DND-41 (cell line): ENCODE measurements around the gene CD81.

Experiments
- ATAC-seq: fragments of 200-7000 bp; cut with Tn5 transposase; 3 replicates; pipeline ENCODE4 v1.9.1; 2021; ENCODE audit warnings: low read depth; ENCODE audit not compliant: insufficient read depth
- DNase-seq: peaks from one replicate; pipeline ENCODE4 v3.0.0-alpha.2; 2020
- H2AFZ ChIP-seq: 2 replicates; pipeline ENCODE4 v1.6.0; 2012; ENCODE audit warnings: low read depth, low read length
- H3K27ac ChIP-seq: 2 replicates; pipeline ENCODE4 v1.5.1; 2012; ENCODE audit warnings: low read length, inconsistent platforms
- H3K27me3 ChIP-seq: fragments of 200-600 bp; sonication (generic); 2 replicates; pipeline ENCODE4 v1.6.0; 2012; ENCODE audit warnings: low read length, mild to moderate bottlenecking, inconsistent platforms; ENCODE audit not compliant: insufficient read depth, poor library complexity
- H3K36me3 ChIP-seq: 2 replicates; pipeline ENCODE4 v1.5.1; 2012; ENCODE audit warnings: low read length, inconsistent platforms; ENCODE audit not compliant: insufficient read depth
- H3K4me1 ChIP-seq: 2 replicates; pipeline ENCODE4 v1.5.1; 2012; ENCODE audit warnings: mild to moderate bottlenecking, low read length; ENCODE audit not compliant: insufficient read depth
- H3K4me2 ChIP-seq: 2 replicates; pipeline ENCODE4 v1.6.0; 2012; ENCODE audit warnings: mild to moderate bottlenecking, moderate library complexity, low read length, inconsistent platforms; ENCODE audit not compliant: insufficient read depth
- H3K4me3 ChIP-seq, 2 experiments: fragments of 200-600 bp in 1 of 2; shearing (Covaris generic) in 1 of 2; 2 replicates each; pipeline ENCODE4 v1.5.1; 2012 to 2016; ENCODE audit warnings: inconsistent platforms in 2 of 2, low read length in 2 of 2, mild to moderate bottlenecking in 2 of 2, low read depth in 1 of 2, moderate library complexity in 1 of 2
- H3K79me2 ChIP-seq: 2 replicates; pipeline ENCODE4 v1.6.0; 2012; ENCODE audit warnings: low read length, inconsistent platforms; ENCODE audit not compliant: insufficient read depth
- H3K9ac ChIP-seq: 2 replicates; pipeline ENCODE4 v1.6.0; 2012; ENCODE audit warnings: low read depth, mild to moderate bottlenecking, inconsistent platforms, low read length, moderate library complexity
- H3K9me3 ChIP-seq: 2 replicates; pipeline ENCODE4 v1.5.1; 2012; ENCODE audit warnings: low read length, moderate library complexity, mild to moderate bottlenecking, inconsistent platforms; ENCODE audit not compliant: insufficient read depth, severe bottlenecking
- H4K20me1 ChIP-seq: 2 replicates; pipeline ENCODE4 v1.6.0; 2012; ENCODE audit warnings: low read length; ENCODE audit not compliant: insufficient read depth
- EZH2 ChIP-seq: IDR thresholded peaks from 3 replicates; pipeline ENCODE4 v1.6.1; 2012; ENCODE audit warnings: borderline replicate concordance, low read depth, mild to moderate bottlenecking, moderate library complexity, low read length, inconsistent platforms; ENCODE audit not compliant: severe bottlenecking
- TF ChIP-seq, protein P1 (sequence below): IDR thresholded peaks from 2 replicates; pipeline ENCODE4 v1.5.1; 2012; ENCODE audit warnings: borderline replicate concordance, low read length, moderate library complexity, mild to moderate bottlenecking; ENCODE audit not compliant: poor library complexity, severe bottlenecking; ENCODE audit errors: extremely low read depth

CD81 gene

DNA sequence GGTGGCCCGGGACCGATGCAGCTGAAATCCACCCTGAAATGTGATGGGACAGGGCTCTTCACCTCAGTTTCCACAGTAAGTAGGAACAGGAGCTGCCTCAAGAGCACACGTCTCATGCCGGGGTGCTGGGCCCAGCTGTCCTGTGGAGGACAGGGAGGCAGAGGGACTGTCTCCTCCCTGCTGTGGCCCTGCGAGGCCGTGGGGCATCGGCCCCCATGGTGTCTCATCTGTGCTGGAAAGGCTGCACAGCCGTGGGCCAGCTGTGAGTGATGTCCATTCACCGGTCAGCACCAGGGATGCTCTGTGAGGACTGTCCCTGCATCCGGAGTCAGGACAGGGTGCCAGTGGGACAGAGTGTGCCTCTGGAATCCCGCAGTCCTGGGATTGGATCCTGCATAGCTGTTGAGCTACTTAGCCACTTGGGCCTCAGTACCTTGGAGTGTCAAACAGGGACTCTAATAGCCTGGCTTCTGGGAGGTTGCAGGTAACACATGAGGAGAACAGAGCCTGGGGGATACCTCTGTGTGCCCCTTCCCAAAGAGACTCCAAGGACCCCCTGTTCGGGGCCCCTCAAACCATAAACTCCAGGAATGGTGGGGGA is 50.7 kb downstream of the CD81 start:
- no peak for TF ChIP-seq EZH2
- TF ChIP-seq, protein P1, sequence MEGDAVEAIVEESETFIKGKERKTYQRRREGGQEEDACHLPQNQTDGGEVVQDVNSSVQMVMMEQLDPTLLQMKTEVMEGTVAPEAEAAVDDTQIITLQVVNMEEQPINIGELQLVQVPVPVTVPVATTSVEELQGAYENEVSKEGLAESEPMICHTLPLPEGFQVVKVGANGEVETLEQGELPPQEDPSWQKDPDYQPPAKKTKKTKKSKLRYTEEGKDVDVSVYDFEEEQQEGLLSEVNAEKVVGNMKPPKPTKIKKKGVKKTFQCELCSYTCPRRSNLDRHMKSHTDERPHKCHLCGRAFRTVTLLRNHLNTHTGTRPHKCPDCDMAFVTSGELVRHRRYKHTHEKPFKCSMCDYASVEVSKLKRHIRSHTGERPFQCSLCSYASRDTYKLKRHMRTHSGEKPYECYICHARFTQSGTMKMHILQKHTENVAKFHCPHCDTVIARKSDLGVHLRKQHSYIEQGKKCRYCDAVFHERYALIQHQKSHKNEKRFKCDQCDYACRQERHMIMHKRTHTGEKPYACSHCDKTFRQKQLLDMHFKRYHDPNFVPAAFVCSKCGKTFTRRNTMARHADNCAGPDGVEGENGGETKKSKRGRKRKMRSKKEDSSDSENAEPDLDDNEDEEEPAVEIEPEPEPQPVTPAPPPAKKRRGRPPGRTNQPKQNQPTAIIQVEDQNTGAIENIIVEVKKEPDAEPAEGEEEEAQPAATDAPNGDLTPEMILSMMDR = no peak
- H3K79me2 ChIP-seq = no peaks in the 10 kb centered on the region
- no peaks in the 10 kb centered on the region for H3K27me3 ChIP-seq
- no peak overlapping the region for H3K9ac ChIP-seq
- ATAC-seq (0 out of 3 replicates have a peak, but pooled peaks have one; percentile 25), DNase-seq (no peak)
- no peaks in the 10 kb centered on the region for H4K20me1 ChIP-seq
- H3K9me3 ChIP-seq = no peaks in the 10 kb centered on the region
- no peaks in the 10 kb centered on the region for H3K4me1 ChIP-seq
- no peak overlapping the region for H2AFZ ChIP-seq
- H3K4me2 ChIP-seq = no peak overlapping the region
- no peak overlapping the region for H3K27ac ChIP-seq
- no peak overlapping the region for H3K4me3 ChIP-seq
- no peaks in the 10 kb centered on the region for H3K36me3 ChIP-seq

DNA sequence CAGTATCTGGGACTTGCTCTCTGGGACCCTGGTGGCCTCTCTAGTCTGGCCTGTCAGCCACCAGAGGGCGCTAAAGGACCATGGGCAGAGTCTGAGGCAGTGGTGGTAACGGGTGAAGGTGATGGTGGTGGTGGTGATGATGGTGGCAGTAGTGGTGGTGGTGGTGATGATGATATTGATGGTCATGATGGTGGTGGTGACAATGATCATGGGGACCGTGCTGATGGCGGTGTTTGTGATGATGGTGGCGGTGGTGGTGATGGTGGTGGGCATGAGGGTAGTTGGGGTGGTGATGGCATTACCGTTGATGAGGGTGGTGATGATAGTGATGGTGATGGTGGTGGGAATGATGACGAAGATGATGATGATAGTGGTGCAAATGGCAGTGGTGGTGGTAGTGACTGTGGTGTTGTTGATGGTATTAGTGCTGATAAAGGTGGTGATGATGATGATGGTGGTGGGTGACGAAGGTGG is 51.2 kb downstream of the CD81 start:
- H3K9me3 ChIP-seq = no peaks in the 10 kb centered on the region
- no peaks in the 10 kb centered on the region for H3K36me3 ChIP-seq
- no peaks in the 10 kb centered on the region for H3K27me3 ChIP-seq
- H3K27ac ChIP-seq = no peak overlapping the region
- H3K4me3 ChIP-seq = no peak overlapping the region
- DNase-seq = peak; percentile 74
- H3K79me2 ChIP-seq = no peaks in the 10 kb centered on the region
- H3K9ac ChIP-seq = no peak overlapping the region
- H2AFZ ChIP-seq = no peak overlapping the region
- no peaks in the 10 kb centered on the region for H3K4me1 ChIP-seq
- H4K20me1 ChIP-seq = no peaks in the 10 kb centered on the region
- no peak for TF ChIP-seq EZH2
- TF ChIP-seq, protein P1 = peak; percentile 89
- H3K4me2 ChIP-seq = no peak overlapping the region
- ATAC-seq = peak; percentile 92

DNA sequence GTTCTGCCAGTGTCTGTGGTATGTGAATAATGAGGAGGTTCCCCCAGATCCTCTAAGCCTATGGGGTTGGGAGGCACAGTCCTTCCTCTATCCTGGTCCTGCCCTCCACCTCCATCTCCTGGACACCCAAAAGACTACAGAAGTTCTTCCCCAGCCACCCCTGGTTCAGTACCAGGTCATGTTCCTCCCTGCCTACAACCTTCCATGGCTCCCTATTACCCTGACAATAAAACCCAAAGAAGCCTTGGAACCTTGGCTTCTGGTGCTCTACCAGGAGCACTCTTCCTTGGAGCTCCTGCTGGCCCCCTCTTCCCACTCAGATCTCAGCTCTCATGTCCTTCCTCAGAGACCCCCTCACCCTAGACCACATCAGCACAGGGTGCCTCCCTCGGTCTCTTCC is 54.3 kb downstream of the CD81 start:
- no peak for ATAC-seq
- TF ChIP-seq, protein P1 = no peak
- no peak for TF ChIP-seq EZH2
- no peak for DNase-seq

DNA sequence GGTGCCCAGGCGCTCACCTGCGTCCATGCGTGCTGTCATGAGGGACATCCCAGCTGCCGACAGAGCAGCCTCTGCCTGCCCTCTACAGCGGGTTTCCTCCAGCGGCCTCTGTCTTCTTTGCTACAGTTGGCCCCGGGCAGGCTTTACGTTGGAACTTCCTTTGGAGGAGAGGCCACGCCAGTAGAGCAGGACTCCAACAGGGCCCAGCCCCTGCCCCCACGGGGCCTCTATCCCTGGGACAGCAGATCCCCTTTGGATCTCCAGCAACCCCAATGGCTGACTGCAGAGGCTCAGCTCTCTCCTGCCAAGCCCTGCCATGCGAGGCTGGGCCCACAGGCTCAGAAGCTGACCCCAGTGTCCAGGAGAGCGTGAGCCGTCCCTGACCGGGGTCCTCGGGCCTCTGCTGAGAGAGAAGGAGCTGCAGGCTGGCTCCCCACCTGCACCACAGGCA is 55.1 kb downstream of the CD81 start:
- Histone ChIP-seq H3K36me3 (no peaks in the 10 kb centered on the region), H3K9me3 (no peaks in the 10 kb centered on the region), H3K4me1 (no peaks in the 10 kb centered on the region), H3K4me3 (no peak overlapping the region), H3K27me3 (no peaks in the 10 kb centered on the region), H2AFZ (no peak overlapping the region), H4K20me1 (no peaks in the 10 kb centered on the region; the same call in 1 of the 2 replicates), H3K4me2 (no peak overlapping the region), H3K27ac (no peak overlapping the region), H3K9ac (no peak overlapping the region), H3K79me2 (no peaks in the 10 kb centered on the region)
- DNase-seq = no peak
- TF ChIP-seq, protein P1 = no peak
- no peak for TF ChIP-seq EZH2
- no peak for ATAC-seq

More for the DNA sequence above, 54.3 kb downstream of the CD81 start:
- Histone ChIP-seq H3K79me2 (no peaks in the 10 kb centered on the region), H3K9ac (no peak overlapping the region), H3K4me2 (no peak overlapping the region), H3K4me1 (no peaks in the 10 kb centered on the region), H3K27me3 (no peaks in the 10 kb centered on the region), H4K20me1 (no peaks in the 10 kb centered on the region; the same call in 1 of the 2 replicates), H3K4me3 (no peak overlapping the region), H3K27ac (no peak overlapping the region), H3K9me3 (no peaks in the 10 kb centered on the region), H2AFZ (no peak overlapping the region), H3K36me3 (no peaks in the 10 kb centered on the region)
